Spleen (tissue), 11 donors: ENCODE data around the gene LRMDA. TPM values are rescaled to one million over a fixed set of nuclear protein-coding genes. Genes with fewer than 3 reads are reported as not detected.

Experiments used
- DNase-seq: peaks from one replicate; pipeline ENCODE4 v3.0.0-alpha.2; 2020
- H3K27ac ChIP-seq, 8 donors: fragments of 200-600 bp; sonication (generic) in 7 of 8; 1 replicate in 4 of 8; 2 replicates in 4 of 8; pipeline versions ENCODE4 v1.5.0 to v1.8.0; 2016 to 2021; ENCODE audit warnings: inconsistent platforms in 4 of 8, mild to moderate bottlenecking in 4 of 8, moderate library complexity in 1 of 8
- H3K27me3 ChIP-seq, 7 donors: fragments of 200-600 bp; sonication (generic) in 6 of 7; replicated peaks in 1 of 7; 1 replicate in 4 of 7; 2 replicates in 3 of 7; pipeline versions ENCODE4 v1.5.0 to v1.8.0; 2016 to 2021; ENCODE audit warnings: inconsistent platforms in 3 of 7, mild to moderate bottlenecking in 1 of 7
- H3K36me3 ChIP-seq, 6 donors: fragments of 200-600 bp; sonication (generic) in 5 of 6; 1 replicate in 4 of 6; 2 replicates in 2 of 6; pipeline versions ENCODE4 v1.5.0 to v1.8.0; 2016 to 2021; ENCODE audit warnings: inconsistent platforms in 2 of 6
- H3K4me1 ChIP-seq, 6 donors: fragments of 200-600 bp; sonication (generic) in 5 of 6; 1 replicate in 3 of 6; 2 replicates in 3 of 6; pipeline versions ENCODE4 v1.5.0 to v1.8.0; 2016 to 2021; ENCODE audit warnings: inconsistent platforms in 3 of 6
- H3K4me3 ChIP-seq, 8 donors: fragments of 200-600 bp; sonication (generic) in 7 of 8; 1 replicate in 4 of 8; 2 replicates in 4 of 8; pipeline versions ENCODE4 v1.5.0 to v1.8.0; 2016 to 2021; ENCODE audit warnings: inconsistent platforms in 4 of 8, mild to moderate bottlenecking in 4 of 8, moderate library complexity in 2 of 8
- H3K9me3 ChIP-seq, 8 donors: fragments of 200-600 bp; sonication (generic) in 7 of 8; 1 replicate in 4 of 8; 2 replicates in 4 of 8; pipeline versions ENCODE4 v1.5.0 to v1.8.0; 2016 to 2021; ENCODE audit warnings: inconsistent platforms in 4 of 8
- POLR2A ChIP-seq, 3 donors: fragments of 450-650 bp; IDR thresholded peaks; one replicate each; pipeline ENCODE4 v1.5.1; 2017; ENCODE audit warnings: antibody characterized with exemption in 3 of 3, mild to moderate bottlenecking in 1 of 3
- POLR2AphosphoS5 ChIP-seq, 3 donors: sonication (generic); formaldehyde crosslinking; IDR thresholded peaks; one replicate each; pipeline ENCODE4 v1.5.1; 2017; ENCODE audit warnings: antibody characterized with exemption in 3 of 3
- WGBS, 5 donors: extraction: QIAGEN DNeasy Blood & Tissue Kit in 3 of 5; methylation state at CpG; one replicate each; pipeline versions ENCODE4 v1.1.5 to v1.1.7; 2013 to 2018; 5-methylcytosine and 5-hydroxymethylcytosine counted together
- intact Hi-C: fragments of 100-400 bp; cut with DNase I; formaldehyde crosslinking; loops from one replicate; pipeline ENCODE4 v1.15.0; 2023; ENCODE audit warnings: low total_unique reads
- polyA plus RNA-seq, 3 donors: library from polyadenylated mRNA; stranded (reverse); fragments of 200-250 nt; gene quantifications; one replicate each; pipeline ENCODE4 v1.2.1, GENCODE V29; 2013
- total RNA-seq, 7 donors: library from RNA; depleted of rRNA in 3 of 7; stranded (reverse); fragments of >200 nt in 3 of 7; fragmentation: NEBNext Ultra II Directional in 4 of 7; extraction: Animal tissue kit (Norgen Biotek cat#: 25700) in 4 of 7; gene quantifications; one replicate each; pipeline versions ENCODE4 v1.1.0 to v1.2.1, GENCODE V29; 2016 to 2021
- TF ChIP-seq, protein P1 (sequence below), 11 experiments: fragments of 200-600 bp in 7 of 11; fragments of 450-650 bp in 4 of 11; sonication (generic) in 4 of 11; IDR thresholded peaks in 8 of 11; conservative IDR thresholded peaks in 3 of 11; 1 replicate in 7 of 11; 2 replicates in 4 of 11; pipeline versions ENCODE4 v1.4.0 to v1.8.0; 2016 to 2021; ENCODE audit warnings: antibody characterized with exemption in 11 of 11, inconsistent platforms in 4 of 11, mild to moderate bottlenecking in 1 of 11
- donor health status: healthy with polysubstance abuse.
- donor health status: DM: no; HTN: no; CAD: no; lungs with moderate emphysema.
- donor health status: DM: no; HTN: no; CAD: no.
- donor health status: Bipolar disorder and iron deficiency.
- donor health status: healthy.
- donor health status: DM: no; HTN: no; CAD: no.
- donor health status: DM: yes; HTN: yes; CAD: no.

LRMDA gene
- total and polyA plus RNA-seq, 10 donors: 7.3 to 46.6 (median 28.2) TPM

DNA sequence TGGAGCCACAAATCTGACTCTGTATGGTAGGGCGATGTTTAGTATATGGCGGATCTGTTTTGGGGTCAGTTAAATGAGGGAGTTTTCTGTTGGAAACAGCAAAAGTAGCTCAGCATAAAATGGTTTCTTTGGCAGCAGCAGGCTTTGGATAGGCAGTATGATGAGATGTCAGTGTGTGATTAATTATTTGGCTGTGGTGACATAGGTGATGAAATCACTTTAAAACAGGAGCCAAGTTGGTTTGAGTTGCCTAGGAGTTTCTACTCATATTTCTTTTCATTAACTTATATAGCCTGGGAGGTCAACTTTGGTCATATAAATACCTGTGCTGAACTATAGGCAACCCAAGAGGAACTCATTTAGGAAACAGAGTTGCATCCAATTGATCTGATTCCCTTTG lies 291.2 kb downstream of the LRMDA start:
- no peak for DNase-seq
- TF ChIP-seq POLR2A (IDR thresholded peaks at IDR 0.05): no peak
- TF ChIP-seq, protein P1, sequence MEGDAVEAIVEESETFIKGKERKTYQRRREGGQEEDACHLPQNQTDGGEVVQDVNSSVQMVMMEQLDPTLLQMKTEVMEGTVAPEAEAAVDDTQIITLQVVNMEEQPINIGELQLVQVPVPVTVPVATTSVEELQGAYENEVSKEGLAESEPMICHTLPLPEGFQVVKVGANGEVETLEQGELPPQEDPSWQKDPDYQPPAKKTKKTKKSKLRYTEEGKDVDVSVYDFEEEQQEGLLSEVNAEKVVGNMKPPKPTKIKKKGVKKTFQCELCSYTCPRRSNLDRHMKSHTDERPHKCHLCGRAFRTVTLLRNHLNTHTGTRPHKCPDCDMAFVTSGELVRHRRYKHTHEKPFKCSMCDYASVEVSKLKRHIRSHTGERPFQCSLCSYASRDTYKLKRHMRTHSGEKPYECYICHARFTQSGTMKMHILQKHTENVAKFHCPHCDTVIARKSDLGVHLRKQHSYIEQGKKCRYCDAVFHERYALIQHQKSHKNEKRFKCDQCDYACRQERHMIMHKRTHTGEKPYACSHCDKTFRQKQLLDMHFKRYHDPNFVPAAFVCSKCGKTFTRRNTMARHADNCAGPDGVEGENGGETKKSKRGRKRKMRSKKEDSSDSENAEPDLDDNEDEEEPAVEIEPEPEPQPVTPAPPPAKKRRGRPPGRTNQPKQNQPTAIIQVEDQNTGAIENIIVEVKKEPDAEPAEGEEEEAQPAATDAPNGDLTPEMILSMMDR (IDR thresholded peaks at IDR 0.05 in 8 of 11, conservative IDR thresholded peaks at IDR 0.05 in 3 of 11): no peak
- TF ChIP-seq POLR2AphosphoS5 (IDR thresholded peaks at IDR 0.05): no peak
- Histone ChIP-seq H3K27me3 (no peaks in the 10 kb centered on the region), H3K36me3 (no peaks in the 10 kb centered on the region), H3K4me1 (no peaks in the 10 kb centered on the region), H3K27ac (no peak overlapping the region), H3K4me3 (no peak overlapping the region), H3K9me3 (no peaks in the 10 kb centered on the region)
- WGBS, 5 donors: 91 to 100% (median 96%) methylated on average over 2 of the region's 2 CpGs
- intact Hi-C loops: no loop called here

- H3K4me1 ChIP-seq: no peaks in the 10 kb centered on the region
- DNase-seq: no peak
- H3K27ac ChIP-seq: no peak overlapping the region
- H3K36me3 ChIP-seq: no peaks in the 10 kb centered on the region
- no peak overlapping the region for H3K4me3 ChIP-seq
- intact Hi-C loops: no loop called here
- TF ChIP-seq, protein P1 (IDR thresholded peaks at IDR 0.05 in 8 of 11, conservative IDR thresholded peaks at IDR 0.05 in 3 of 11): no peak
- TF ChIP-seq POLR2A (IDR thresholded peaks at IDR 0.05) (no peak), POLR2AphosphoS5 (IDR thresholded peaks at IDR 0.05) (no peak)
- 64 to 78% (median 71%) methylated on average over 9 of the region's 9 CpGs for WGBS, 5 donors
- H3K27me3 ChIP-seq: no peaks in the 10 kb centered on the region
- H3K9me3 ChIP-seq: no peaks in the 10 kb centered on the region
Measured at GRCh38 chr10:75723319-75723980, 292.0 kb downstream of the LRMDA start.

GRCh38 chr10:75724047-75724446 lies 292.6 kb downstream of the LRMDA start:
- no peak overlapping the region for H3K27ac ChIP-seq
- no peak overlapping the region for H3K4me3 ChIP-seq
- WGBS, 5 donors: 53 to 78% (median 76%) methylated on average over 2 of the region's 2 CpGs
- no peaks in the 10 kb centered on the region for H3K36me3 ChIP-seq
- TF ChIP-seq POLR2AphosphoS5 (IDR thresholded peaks at IDR 0.05) (no peak), POLR2A (IDR thresholded peaks at IDR 0.05) (no peak)
- TF ChIP-seq, protein P1 (IDR thresholded peaks at IDR 0.05 in 8 of 11, conservative IDR thresholded peaks at IDR 0.05 in 3 of 11): no peak
- intact Hi-C loops: no loop called here
- no peaks in the 10 kb centered on the region for H3K27me3 ChIP-seq
- no peaks in the 10 kb centered on the region for H3K9me3 ChIP-seq
- DNase-seq: no peak
- no peaks in the 10 kb centered on the region for H3K4me1 ChIP-seq

GRCh38 chr10:75726522-75727483 lies 295.4 kb downstream of the LRMDA start:
- 88 to 94% (median 92%) methylated on average over 11 of the region's 11 CpGs for WGBS, 5 donors
- no peak for TF ChIP-seq POLR2A (IDR thresholded peaks at IDR 0.05)
- TF ChIP-seq POLR2AphosphoS5 (IDR thresholded peaks at IDR 0.05): no peak
- TF ChIP-seq, protein P1 (IDR thresholded peaks at IDR 0.05 in 8 of 11, conservative IDR thresholded peaks at IDR 0.05 in 3 of 11): no peak
- no peak overlapping the region for H3K4me3 ChIP-seq
- H3K4me1 ChIP-seq: no peaks in the 10 kb centered on the region
- H3K27ac ChIP-seq: no peak overlapping the region
- intact Hi-C loops: no loop called here
- no peaks in the 10 kb centered on the region for H3K36me3 ChIP-seq
- no peaks in the 10 kb centered on the region for H3K27me3 ChIP-seq
- H3K9me3 ChIP-seq: no peaks in the 10 kb centered on the region
- DNase-seq: no peak
